Sigmoid colon (tissue), 7 donors: ENCODE results near the gene SRD5A1. TPM values are rescaled to one million over a fixed set of nuclear protein-coding genes. Genes with fewer than 3 reads are reported as not detected.
"Not testable (repeated sequence)": the region's sequence is repeated elsewhere in the genome, so short reads cannot be mapped to it uniquely, and the experiment has no call there.

Experiments used
- DNase-seq: peaks from one replicate; pipeline ENCODE4 v3.0.0-alpha.2; 2019
- H3K27ac ChIP-seq, 4 donors: fragments of 200-600 bp; sonication (generic); one replicate each; pipeline ENCODE4 v1.5.1; 2016 to 2019; ENCODE audit warnings: mild to moderate bottlenecking in 1 of 4
- H3K27me3 ChIP-seq, 3 donors: fragments of 200-600 bp; sonication (generic); one replicate each; pipeline ENCODE4 v1.5.1; 2019; ENCODE audit warnings: mild to moderate bottlenecking in 1 of 3
- H3K36me3 ChIP-seq, 4 donors: fragments of 200-600 bp; sonication (generic); one replicate each; pipeline ENCODE4 v1.5.1; 2016 to 2019
- H3K4me1 ChIP-seq, 4 donors: fragments of 200-600 bp; sonication (generic); one replicate each; pipeline ENCODE4 v1.5.1; 2017 to 2019
- H3K4me3 ChIP-seq, 4 donors: fragments of 200-600 bp; sonication (generic); one replicate each; pipeline ENCODE4 v1.5.1; 2017 to 2019; ENCODE audit warnings: mild to moderate bottlenecking in 2 of 4, moderate library complexity in 1 of 4
- H3K9me3 ChIP-seq, 4 donors: fragments of 200-600 bp in 3 of 4; sonication (generic) in 3 of 4; one replicate each; pipeline versions ENCODE4 v1.5.1 to v1.6.1; 2013 to 2019
- CTCF ChIP-seq, 4 experiments: fragments of 450-650 bp in 3 of 4; fragments of 200-600 bp in 1 of 4; IDR thresholded peaks; one replicate each; pipeline ENCODE4 v1.5.1; 2016 to 2019; ENCODE audit warnings: antibody characterized with exemption in 4 of 4, mild to moderate bottlenecking in 3 of 4, moderate library complexity in 2 of 4
- EP300 ChIP-seq, 4 donors: sonication (generic); formaldehyde crosslinking; IDR thresholded peaks; one replicate each; pipeline ENCODE4 v1.6.1; 2017; ENCODE audit warnings: antibody characterized with exemption in 4 of 4
- POLR2A ChIP-seq, 2 donors: fragments of 450-650 bp; IDR thresholded peaks; one replicate each; pipeline ENCODE4 v1.6.1; 2016; ENCODE audit warnings: antibody characterized with exemption in 2 of 2, mild to moderate bottlenecking in 2 of 2, moderate library complexity in 2 of 2
- POLR2AphosphoS5 ChIP-seq, 4 donors: sonication (generic); formaldehyde crosslinking; IDR thresholded peaks; one replicate each; pipeline ENCODE4 v1.6.1; 2017; ENCODE audit warnings: antibody characterized with exemption in 4 of 4
- WGBS, 2 donors: extraction: QIAGEN DNeasy Blood & Tissue Kit; methylation state at CpG; one replicate each; pipeline ENCODE4 v1.1.7; 2013; 5-methylcytosine and 5-hydroxymethylcytosine counted together
- intact Hi-C: fragments of 100-400 bp; cut with DNase I; formaldehyde crosslinking; loops from one replicate; pipeline ENCODE4 v1.15.1; 2023
- polyA plus RNA-seq, 3 donors: library from polyadenylated mRNA; stranded (reverse); fragments of 200-250 nt; gene quantifications; one replicate each; pipeline ENCODE4 v1.2.3, GENCODE V29; 2013
- total RNA-seq, 4 donors: library from RNA; depleted of rRNA; stranded (reverse); fragments of >200 nt; gene quantifications; one replicate each; pipeline ENCODE4 v1.1.0, GENCODE V29; 2016
- donor health status: healthy with polysubstance abuse.
- donor health status: Bipolar disorder and iron deficiency.
- donor health status: healthy.

The SRD5A1 gene
- total and polyA plus RNA-seq, 7 donors = 3.1 to 10.7 (median 5.7) TPM

- intact Hi-C loops = no loop called here
- TF ChIP-seq CTCF (IDR thresholded peaks at IDR 0.05) (no peak), POLR2AphosphoS5 (IDR thresholded peaks at IDR 0.05) (no peak), EP300 (IDR thresholded peaks at IDR 0.05) (no peak), POLR2A (IDR thresholded peaks at IDR 0.05) (no peak)
- no peak overlapping the region for H3K4me3 ChIP-seq
- WGBS, 2 donors = 93 to 95% methylated on average over 6 of the region's 6 CpGs
- no peak overlapping the region for H3K27ac ChIP-seq
- H3K27me3 ChIP-seq = no peaks in the 10 kb centered on the region
- peaks cover 0 to 20% (median 14%) of the 10 kb centered on the region in 4 donors for H3K4me1 ChIP-seq
- no peaks in the 10 kb centered on the region for H3K36me3 ChIP-seq
- H3K9me3 ChIP-seq = no peaks in the 10 kb centered on the region
- no peak for DNase-seq
Measured at GRCh38 chr5:6637590-6637989, 4.3 kb downstream of the SRD5A1 start.

GRCh38 chr5:6638236-6638635 lies 5.0 kb downstream of the SRD5A1 start:
- H3K9me3 ChIP-seq = no peaks in the 10 kb centered on the region
- WGBS, 2 donors = 68 to 89% methylated on average over 4 of the region's 4 CpGs
- H3K27ac ChIP-seq = no peak overlapping the region
- no peaks in the 10 kb centered on the region for H3K27me3 ChIP-seq
- H3K4me1 ChIP-seq = peaks cover 0 to 20% (median 14%) of the 10 kb centered on the region in 4 donors
- intact Hi-C loops = no loop called here
- TF ChIP-seq EP300 (IDR thresholded peaks at IDR 0.05) (no peak), POLR2A (IDR thresholded peaks at IDR 0.05) (no peak), POLR2AphosphoS5 (IDR thresholded peaks at IDR 0.05) (no peak), CTCF (IDR thresholded peaks at IDR 0.05) (no peak)
- H3K36me3 ChIP-seq = no peaks in the 10 kb centered on the region
- no peak overlapping the region for H3K4me3 ChIP-seq
- DNase-seq = no peak

- TF ChIP-seq EP300 (IDR thresholded peaks at IDR 0.05) = no peak
- no peak for TF ChIP-seq POLR2A (IDR thresholded peaks at IDR 0.05)
- TF ChIP-seq CTCF (IDR thresholded peaks at IDR 0.05) = no peak
- TF ChIP-seq POLR2AphosphoS5 (IDR thresholded peaks at IDR 0.05) = no peak
- H3K4me3 ChIP-seq = no peak overlapping the region
Measured at GRCh38 chr5:6642655-6643054, 9.4 kb downstream of the SRD5A1 start.

GRCh38 chr5:6644794-6645241 lies 11.6 kb downstream of the SRD5A1 start:
- H3K36me3 ChIP-seq = no peaks in the 10 kb centered on the region
- no peak for DNase-seq
- no peak overlapping the region for H3K27ac ChIP-seq
- intact Hi-C loops = no loop called here
- no peak overlapping the region for H3K4me3 ChIP-seq
- no peaks in the 10 kb centered on the region for H3K27me3 ChIP-seq
- H3K4me1 ChIP-seq = no peaks in the 10 kb centered on the region
- WGBS, 2 donors = 94 to 96% methylated on average over 6 of the region's 6 CpGs
- no peak for TF ChIP-seq CTCF (IDR thresholded peaks at IDR 0.05)
- TF ChIP-seq POLR2AphosphoS5 (IDR thresholded peaks at IDR 0.05) = no peak
- no peak for TF ChIP-seq POLR2A (IDR thresholded peaks at IDR 0.05)
- TF ChIP-seq EP300 (IDR thresholded peaks at IDR 0.05) = no peak
- no peaks in the 10 kb centered on the region for H3K9me3 ChIP-seq

More at GRCh38 chr5:6642655-6643054, 9.4 kb downstream of the SRD5A1 start:
- WGBS, 2 donors = 92% methylated on average over 1 of the region's 1 CpG
- Histone ChIP-seq H3K36me3 (no peaks in the 10 kb centered on the region), H3K4me1 (no peaks in the 10 kb centered on the region), H3K9me3 (no peaks in the 10 kb centered on the region), H3K27me3 (no peaks in the 10 kb centered on the region), H3K27ac (no peak overlapping the region)
- DNase-seq = no peak
- intact Hi-C loops = no loop called here

DNA sequence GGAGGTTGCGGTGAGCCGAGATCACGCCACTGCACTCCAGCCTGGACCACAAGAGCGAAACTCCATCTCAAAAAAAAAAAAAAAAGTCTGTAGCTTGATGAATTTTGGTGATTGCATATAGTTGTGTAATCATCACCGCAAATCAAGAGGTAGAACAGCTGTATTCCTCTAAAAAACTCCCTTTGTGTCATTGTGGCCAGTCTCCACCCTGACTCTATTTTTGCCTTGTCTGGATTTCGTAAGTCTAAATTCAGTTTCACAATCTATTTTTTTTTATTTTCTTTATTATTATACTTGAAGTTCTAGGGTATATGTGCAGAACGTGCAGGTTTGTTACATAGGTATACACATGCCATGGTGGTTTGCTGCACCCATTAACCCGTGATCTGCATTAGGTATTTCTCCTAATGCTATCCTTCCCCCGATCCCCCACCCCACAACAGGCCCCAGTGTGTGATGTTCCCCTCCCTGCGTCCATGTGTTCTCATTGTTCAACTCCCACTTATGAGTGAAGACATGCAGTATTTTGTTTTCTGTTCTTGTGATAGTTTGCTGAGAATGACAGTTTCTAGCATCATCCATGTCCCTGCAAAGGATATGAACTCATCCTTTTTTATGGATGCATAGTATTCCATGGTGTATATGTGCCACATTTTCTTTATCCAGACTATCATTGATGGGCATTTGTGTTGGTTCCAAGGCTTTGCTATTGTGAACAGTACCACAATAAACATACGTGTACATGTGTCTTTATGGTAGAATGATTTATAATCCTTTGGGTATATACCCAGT lies 12.5 kb downstream of the SRD5A1 start:
- intact Hi-C loops, H3K9me3 ChIP-seq, DNase-seq, H3K4me3 ChIP-seq, H3K36me3 ChIP-seq, H3K27ac ChIP-seq, H3K27me3 ChIP-seq, H3K4me1 ChIP-seq: not testable (repeated sequence)
- 92 to 94% methylated on average over 11 of the region's 11 CpGs for WGBS, 2 donors
